SHP77 treated with DMSO at 0.1 percent for 48 hours (cell line): ENCODE results near the gene RNF123.

Experiments
- DNase-seq: peaks from one replicate; lab custom pipeline; 2025; lab: John Stamatoyannopoulos, UW

RNF123 gene

DNA sequence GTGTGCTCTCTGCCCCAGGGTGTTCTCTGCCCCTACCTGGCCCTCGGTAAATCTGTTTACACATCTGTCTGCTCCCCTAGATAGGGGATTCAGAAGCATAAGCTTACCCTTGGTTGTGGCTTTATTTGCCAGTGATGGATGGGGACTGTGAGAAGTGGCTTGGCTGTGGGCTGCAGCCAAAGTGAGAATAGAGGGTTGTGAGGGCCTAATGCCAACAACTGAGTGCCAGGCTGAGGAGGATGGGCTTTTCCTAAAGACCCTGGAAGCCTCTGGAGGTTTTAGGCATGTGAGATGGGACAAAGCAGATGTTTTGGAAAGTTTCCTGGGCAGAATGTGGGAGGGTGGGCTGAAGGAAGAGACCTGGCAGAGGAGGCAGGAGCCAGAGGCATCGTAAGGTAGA lies 30.6 kb upstream of the RNF123 start:
- DNase-seq, result no peak

DNA sequence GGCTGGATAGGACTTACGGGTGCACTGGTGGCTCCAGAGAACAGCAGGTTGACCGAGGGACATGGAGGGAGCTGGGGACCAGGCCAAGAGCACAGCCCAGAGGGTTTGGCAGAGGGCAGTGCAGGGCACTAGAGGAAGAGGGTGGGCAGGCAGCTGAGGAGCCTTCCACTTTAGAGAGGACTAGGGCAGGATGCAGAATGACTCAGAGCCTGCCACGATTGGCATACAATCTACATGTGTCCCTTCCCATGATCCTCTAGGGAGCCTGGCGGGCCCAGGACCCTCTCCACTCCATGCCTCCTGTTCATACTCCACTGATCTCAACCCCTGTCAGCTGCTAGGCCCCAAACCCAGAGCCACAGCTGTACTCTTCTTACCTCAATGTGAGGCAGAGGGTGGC lies 29.6 kb upstream of the RNF123 start:
- DNase-seq, result no peak

DNA sequence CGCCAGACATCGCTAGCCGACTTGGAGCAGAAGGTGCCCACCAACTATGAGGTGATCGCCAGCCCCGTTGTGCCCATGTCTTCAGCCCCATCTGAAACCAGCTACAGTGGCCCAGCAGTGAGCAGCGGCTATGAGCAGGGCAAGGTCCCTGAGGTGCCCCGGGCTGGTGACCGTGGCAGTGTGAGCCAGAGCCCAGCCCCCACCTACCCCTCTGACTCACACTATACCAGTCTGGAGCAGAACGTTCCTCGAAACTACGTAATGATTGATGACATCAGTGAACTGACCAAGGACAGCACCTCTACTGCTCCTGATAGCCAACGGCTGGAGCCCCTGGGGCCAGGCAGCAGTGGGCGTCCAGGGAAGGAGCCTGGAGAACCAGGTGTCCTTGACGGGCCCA lies 28.1 kb upstream of the RNF123 start:
- no peak for DNase-seq

DNA sequence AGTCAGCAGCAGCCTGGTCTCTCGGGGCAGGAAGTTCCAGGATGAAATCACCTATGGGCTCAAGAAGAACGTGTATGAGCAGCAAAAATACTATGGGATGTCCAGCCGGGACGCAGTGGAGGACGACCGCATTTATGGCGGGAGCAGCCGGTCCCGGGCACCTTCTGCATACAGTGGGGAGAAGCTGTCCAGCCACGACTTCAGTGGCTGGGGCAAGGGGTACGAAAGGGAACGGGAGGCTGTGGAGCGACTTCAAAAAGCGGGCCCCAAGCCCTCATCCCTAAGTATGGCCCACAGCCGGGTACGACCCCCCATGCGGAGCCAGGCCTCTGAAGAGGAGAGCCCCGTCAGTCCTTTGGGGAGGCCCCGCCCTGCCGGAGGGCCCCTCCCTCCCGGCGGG lies 27.3 kb upstream of the RNF123 start:
- no peak for DNase-seq

DNA sequence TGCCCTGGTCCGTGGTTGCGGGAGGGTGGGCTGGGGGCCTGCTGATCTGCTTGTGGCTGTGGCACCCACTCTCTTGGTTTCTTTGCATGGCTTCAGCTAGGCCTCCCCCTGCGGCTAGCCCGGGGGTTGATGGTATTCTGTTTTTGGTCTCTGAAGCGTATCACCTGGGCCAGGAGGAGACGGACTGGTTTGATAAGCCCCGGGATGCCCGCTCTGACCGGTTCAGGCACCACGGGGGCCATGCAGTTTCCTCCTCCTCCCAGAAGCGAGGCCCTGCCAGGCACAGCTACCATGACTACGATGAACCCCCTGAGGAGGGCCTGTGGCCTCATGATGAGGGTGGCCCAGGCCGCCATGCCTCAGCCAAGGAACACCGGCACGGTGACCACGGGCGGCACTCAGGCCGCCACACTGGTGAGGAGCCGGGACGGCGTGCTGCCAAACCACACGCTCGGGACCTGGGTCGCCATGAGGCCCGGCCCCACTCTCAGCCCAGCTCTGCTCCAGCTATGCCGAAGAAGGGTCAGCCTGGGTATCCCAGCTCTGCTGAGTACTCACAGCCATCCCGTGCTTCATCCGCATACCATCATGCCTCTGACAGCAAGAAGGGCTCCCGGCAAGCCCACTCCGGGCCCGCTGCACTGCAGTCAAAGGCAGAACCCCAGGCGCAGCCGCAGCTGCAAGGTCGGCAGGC lies 26.5 kb upstream of the RNF123 start:
- no peak for DNase-seq

DNA sequence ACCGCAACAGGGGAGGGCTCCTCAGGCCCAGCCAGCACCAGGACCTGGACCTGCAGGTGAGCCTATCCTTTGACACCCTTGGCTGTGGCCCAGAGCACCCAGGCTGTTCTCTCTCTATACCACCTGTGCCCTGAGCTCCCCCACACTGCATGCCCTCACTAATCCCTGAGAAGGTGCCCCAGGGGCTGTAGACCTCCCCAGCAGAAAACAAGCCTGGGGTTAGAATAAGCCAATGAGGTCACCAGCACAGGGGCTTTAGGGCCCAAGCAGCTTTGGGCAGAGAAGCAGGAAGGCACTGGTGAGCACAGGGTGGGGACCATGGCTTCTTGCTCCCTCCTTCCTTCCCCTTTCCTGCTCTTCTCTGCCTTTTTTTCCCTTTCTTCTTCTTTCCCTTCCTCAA lies 25.5 kb upstream of the RNF123 start:
- no peak for DNase-seq

DNA sequence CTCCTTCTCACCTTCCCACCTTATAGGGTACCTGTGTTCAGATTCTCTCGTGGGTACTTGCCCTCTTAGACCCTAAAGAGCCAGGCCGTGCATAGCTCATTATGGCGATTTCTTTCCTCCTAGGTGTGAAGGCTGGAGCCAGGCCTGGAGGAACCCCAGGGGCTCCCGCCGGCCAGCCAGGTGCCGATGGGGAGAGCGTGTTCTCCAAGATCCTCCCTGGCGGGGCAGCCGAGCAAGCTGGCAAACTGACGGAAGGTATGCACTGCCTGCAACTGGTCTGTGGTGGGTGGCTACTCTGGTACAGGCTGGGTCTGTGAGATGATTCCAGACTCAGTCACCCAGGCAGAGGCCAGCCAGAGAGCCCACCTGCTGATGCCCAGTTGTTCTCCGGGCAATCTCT lies 25.1 kb upstream of the RNF123 start:
- DNase-seq, result no peak

DNA sequence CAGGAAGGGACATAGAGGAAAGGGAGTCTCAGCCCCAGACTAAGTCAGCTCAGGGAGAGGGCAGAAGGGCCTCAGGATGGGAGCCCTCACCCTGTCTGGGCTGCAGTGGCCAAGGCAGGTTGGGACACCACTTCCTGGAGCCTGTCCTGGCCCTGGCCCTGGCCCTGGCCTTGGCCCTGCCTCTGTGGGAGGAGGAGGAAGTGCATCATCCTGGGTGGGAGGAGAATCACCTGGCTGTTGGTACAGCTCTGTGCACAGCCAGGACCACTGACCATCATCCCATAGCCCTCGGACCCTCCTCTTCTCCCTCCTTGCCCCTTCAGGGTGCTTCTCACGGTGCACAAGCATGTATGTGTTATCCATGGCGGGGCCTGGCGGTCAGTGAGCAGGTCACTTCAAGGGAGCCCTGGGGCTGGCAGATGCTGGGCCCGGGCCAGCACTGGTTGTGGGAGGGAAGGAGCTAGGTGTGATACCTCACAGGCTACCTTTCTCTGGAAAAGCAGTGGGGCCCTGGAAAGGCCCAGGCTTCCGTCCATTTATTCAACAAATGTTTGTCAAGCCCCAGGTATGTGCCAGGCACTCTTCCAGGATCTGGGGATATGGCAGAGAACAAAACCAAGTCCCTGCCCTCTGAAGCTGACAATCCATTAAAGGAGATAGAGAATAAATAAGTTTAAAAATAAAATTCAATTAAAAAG lies 23.4 kb upstream of the RNF123 start:
- DNase-seq, result no peak

DNA sequence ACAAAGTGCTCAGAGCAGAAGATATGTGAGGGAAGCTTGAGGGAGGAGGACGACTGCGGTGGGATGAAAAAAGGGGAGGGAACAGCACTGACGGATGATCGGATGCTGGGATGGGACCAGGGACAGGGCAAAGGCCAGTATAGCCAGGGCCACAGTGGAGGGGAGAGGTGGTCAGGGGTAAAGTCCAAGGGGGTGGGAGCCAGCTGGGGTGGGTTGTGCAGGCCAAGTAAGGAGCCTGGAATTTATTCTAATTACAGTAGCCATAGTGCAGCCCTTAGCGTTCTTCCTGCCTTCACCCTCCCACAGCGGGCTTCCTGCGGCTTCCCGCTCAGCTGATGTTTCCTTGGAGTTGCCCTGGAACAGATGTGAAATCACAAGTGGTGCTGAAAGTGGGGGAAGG lies 22.8 kb upstream of the RNF123 start:
- DNase-seq, result no peak

DNA sequence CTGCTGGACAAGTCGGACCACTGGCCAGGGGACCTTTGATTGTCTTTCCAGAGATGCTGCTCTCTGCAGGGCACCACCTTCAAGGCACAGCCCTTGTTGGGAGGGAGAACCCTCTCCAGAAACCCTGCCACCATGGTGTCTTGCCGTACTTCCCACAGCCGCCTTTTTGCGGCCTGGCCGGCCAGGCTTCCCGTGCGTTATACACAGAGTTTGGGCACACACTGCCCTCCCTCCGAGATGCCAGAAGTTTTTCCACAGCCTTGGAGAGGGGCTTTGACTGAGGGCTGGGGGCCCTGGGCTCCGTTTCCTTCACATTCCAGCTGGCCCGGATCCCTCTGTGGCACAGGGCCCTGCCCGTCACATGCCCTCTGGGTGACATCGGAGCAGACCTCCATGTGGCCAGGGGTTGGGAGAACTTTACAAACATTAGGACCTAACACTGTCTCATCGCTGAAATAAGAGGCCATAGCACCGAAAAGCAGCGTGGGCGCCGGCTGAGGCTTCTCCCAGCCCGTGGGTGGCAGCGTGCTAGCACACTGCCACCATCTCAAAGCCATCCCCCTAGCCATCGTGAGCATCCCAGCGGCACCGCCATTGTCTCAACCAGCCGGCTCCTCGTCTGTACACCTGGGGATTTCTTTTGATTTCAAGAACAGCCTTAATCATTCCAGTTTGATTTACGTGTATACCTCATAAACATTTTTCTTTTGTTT lies 21.5 kb upstream of the RNF123 start:
- no peak for DNase-seq

DNA sequence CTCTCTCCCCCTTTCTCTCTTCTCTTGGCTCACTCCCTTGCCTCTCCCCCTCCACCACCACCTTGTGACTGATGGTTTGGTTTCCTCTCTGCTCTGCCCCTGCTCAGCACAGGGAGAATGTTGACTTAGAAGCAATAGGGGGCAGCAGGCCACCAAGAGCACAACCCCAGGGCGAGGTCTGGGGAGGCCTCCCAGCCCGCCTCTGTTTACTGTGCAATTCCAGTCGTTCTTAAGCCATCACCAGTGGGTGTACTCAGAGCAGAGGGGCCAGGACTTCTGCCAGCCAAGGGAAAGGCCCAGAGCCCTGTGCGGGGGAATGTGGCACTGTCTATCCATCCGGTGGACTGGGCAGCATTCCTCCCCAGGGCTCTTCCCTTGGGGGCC lies 21.0 kb upstream of the RNF123 start:
- no peak for DNase-seq

DNA sequence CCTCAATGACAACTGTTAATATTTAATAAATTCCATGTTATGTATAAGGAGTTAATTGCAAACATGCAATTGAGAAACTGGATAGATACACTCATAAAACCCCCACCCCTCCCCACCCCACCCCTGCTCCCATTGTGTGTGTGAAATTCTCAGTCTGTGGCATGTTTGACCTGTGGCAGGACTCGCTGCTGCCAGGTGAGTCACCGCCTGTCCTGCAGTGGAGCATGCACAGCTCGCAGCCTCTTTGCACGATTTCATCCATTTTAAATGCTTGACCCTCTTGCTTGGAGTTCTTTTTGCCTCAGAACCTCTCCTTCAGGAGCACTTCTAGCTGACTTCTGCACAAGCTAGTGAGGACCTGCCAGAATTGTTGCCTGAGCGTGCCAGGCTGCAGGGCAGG lies 20.5 kb upstream of the RNF123 start:
- no peak for DNase-seq

DNA sequence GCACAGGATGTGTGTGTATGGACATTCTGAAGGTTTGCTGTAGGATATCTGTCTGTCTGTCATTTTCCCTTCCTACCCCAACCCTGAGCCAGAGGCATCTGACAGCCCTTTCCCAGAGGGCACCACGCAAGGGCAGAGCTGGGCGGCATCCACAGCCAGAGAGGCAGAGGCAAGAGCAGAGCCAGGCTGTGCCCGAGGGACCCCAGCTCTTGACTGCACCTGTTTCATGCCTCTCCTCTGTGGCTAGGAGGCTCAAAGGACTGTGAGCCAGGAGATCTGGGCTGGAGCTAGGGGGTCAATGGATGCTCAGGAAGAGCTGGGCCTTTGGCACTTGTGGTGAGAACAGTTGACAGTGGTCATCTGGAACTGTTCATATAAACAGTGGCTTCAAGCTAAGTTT lies 20.0 kb upstream of the RNF123 start:
- DNase-seq, result no peak

DNA sequence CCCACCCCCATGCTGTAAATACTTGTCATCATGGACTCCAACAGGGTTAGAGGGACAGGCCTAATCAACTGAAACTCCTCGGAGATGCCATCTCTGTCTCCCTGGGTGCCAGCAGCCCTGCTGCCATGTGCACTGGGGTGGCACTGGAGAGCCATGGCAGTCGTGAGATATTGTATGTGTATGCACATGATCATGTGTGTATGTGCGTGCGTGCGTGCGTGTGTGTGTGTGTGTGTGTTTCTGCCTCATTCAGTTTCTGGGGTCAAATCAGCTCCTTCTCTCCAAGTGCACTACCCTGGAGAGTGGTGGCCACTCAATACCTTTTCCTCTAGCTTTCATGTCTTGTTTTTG lies 18.4 kb upstream of the RNF123 start:
- no peak for DNase-seq

DNA sequence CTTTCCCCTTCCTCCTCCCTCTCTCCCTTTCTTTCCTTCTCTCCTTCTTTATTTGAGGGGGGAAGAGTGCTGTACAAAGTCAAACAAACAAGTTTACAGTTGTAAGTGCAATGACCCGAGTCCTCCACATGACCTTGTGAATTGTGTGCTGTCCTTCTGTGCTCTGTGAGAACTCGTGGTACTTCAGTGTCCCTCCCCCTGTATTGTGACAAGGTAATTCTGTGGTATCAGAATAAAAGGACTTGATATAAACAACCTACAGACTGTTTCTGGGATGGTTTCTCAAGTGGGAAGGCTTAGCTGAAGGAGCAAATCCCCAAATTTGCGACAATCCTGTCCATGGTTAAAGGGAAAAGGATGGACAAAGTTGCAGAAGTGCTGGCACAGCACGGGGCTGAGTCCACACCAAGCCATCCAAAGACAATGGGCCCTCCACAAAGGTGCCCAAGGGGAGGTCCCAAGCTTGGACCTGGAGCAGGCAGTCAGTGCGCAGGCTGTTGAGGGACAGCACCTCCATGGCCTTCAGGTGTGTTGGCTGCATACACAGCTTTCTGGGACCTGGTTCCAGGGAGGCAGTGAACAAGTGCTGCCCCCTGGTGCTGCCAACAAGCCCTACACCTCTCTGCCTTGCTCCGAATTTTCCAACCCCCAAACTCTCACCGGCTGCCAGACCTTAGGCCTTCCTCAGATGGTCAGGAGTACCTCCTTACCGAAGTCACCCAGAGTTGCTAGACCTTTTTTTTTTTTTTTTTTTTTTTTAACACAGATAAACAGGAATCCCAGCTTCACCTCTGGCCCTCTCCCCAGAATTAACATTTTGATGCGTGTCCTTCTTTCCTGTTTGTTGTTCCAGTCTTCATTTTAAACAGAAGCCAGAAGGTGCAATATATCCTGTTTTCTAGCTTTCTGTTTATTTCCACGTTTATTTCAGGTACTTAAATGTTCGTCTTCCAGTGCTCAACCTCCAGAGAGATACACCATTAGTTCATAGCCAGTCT lies 17.8 kb upstream of the RNF123 start:
- DNase-seq, result no peak

DNA sequence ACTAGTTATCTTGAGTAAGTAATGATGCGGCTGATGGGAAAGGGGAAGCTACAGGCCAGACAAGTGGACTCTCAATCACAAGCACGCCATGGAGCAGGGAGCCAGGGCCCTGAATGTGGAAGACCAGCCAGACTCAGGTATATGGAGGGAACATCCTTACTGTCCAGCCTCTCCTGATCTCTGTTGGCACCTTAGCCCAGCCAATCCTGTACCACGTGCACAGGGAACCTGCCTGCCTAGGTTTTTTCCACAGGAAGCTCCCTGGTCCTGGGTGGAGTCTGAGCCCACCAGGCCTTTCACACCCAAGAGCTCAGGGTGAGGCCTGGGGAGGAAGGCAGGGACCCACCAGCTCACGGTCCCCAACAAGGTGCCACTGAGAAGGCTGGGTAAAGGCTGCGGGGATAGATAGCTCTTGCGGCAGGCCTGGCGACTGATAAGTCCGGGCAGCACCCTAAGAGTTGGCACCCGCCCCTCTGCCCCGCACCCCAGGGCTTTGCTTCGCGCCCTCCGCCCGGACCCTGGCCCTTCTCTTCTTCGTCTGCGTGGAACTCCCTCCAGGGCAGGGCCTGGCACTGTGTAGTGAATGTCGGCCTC lies 16.1 kb upstream of the RNF123 start:
- no peak for DNase-seq

DNA sequence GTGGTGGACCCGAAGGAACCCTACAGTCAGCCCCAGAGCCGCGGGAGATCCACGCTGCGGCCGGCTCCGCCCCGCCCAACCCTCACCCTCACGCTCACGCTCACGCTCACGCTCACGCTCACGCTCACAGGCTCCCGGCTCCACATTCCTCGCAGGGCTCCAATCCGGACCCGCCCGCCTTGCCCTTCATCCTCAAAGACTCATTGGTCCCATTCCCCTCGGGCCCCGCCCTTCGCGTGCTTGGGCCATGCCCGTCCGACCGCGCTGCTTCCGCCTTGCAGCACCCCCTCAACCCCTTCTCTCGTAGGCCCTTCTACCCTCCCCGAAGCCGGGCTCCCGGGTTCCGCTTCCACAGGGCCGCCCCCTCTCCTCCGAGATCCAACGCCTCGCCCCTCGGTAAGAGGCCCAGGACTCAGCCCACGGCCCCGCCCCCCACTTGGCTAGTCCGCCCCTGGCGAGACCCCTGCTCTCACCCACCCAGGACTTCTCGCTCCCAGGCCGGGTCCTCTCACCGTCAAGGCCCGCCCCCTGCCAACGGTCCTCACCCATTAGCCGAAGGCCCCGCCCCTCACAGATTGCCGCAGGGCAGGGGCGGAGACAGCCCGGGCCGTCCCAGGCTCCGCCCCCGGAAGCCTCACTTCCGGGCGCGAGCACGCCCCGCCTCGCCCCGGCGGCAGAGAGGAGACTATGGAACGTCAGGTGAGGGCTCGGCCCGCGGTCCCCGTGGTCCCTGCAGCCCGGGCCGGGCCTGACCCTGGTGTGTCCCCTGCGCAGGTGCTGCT lies 15.5 kb upstream of the RNF123 start, which contains the start of gene APEH:
TSS of gene APEH (plus strand) at position 637 of the 782 bp plus-strand sequence. CDS start at position 688, 51 bp downstream.
- DNase-seq, result no peak

DNA sequence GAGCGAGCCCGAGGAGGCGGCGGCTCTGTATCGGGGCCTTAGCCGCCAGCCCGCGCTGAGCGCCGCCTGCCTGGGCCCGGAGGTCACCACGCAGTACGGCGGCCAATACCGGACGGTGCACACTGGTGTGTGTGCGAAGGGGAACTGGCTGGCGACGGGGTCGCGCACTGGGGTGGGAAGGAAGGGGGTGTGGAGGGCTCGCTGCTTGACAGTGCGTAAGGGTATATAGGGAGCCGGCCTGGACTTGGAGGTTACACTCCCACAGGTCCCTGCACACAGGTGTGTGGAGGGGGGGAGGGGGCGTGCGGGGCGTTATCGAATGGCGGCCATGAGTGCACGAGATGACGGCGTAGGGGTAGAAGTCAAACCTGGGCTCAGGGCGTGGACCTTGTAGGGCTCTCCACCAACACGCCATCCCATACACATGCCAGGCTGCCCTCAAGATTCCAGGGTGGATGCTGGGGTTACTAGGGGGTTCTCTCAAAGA lies 14.8 kb upstream of the RNF123 start:
- no peak for DNase-seq

DNA sequence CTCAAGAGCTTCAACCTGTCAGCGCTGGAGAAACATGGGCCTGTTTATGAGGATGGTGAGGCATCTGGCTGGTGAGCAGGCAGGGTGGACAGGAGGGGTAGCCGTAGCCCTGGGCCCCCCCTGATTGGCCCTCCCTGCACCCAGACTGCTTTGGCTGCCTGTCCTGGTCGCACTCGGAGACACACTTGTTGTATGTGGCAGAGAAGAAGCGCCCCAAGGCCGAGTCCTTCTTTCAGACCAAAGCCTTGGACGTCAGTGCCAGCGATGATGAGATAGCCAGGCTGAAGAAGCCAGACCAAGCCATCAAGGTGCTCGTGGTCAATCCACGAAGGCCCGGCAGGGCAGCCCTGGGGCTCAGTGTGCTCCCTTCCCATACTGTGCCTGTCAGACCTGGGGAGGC lies 13.4 kb upstream of the RNF123 start:
- no peak for DNase-seq

DNA sequence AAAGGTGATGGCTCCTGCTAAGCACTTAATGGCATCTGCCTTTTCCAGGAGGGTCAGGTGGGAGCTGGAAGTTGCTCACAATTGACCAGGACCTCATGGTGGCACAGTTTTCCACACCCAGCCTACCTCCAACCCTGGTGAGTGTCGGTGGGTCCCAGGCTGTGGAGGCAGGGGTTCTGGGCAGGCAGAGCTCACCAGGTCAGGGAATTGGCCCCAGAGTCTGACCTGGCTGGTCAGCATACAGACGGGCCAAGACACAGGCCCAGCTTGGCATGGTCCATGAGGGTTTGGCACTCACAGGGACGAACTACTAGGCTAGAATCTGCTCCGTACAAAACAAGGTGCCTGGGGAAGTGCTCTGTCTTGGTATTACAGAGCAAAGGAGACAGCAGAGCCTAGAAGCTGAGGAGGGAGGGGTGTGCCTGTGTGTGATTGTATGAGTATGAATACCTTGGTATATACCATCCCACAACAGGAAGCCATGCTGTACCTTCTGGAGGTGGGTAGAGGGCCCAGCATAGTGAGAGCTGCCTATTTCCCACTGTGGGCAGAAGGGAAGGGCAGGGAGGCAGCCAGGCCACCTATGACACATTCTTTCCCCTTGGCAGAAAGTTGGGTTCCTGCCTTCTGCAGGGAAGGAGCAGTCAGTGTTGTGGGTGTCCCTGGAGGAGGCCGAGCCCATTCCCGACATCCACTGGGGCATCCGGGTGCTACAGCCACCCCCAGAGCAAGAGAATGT lies 8.7 kb upstream of the RNF123 start:
- no peak for DNase-seq
